Adipose tissue (tissue), 3 donors: Measurements from ENCODE around the gene SCYGR8. TPM values are rescaled to one million over a fixed set of nuclear protein-coding genes. Genes with fewer than 3 reads are reported as not detected.

Source experiments
- H3K27ac ChIP-seq: one replicate; pipeline ENCODE4 v1.5.1; 2013; ENCODE audit warnings: low read depth, low read length
- WGBS, 3 donors: extraction: QIAGEN DNeasy Blood & Tissue Kit; methylation state at CpG; one replicate each; pipeline ENCODE4 v1.1.7; 2013; 5-methylcytosine and 5-hydroxymethylcytosine counted together
- polyA plus RNA-seq, 3 donors: library from polyadenylated mRNA; stranded (reverse); fragments of 200-250 nt; gene quantifications; one replicate each; pipeline ENCODE4 v1.2.3, GENCODE V29; 2013
- donor health status: healthy with polysubstance abuse.
- donor health status: Bipolar disorder and iron deficiency.
- donor health status: healthy.

The SCYGR8 gene
- polyA plus RNA-seq, 3 donors = not detected

DNA sequence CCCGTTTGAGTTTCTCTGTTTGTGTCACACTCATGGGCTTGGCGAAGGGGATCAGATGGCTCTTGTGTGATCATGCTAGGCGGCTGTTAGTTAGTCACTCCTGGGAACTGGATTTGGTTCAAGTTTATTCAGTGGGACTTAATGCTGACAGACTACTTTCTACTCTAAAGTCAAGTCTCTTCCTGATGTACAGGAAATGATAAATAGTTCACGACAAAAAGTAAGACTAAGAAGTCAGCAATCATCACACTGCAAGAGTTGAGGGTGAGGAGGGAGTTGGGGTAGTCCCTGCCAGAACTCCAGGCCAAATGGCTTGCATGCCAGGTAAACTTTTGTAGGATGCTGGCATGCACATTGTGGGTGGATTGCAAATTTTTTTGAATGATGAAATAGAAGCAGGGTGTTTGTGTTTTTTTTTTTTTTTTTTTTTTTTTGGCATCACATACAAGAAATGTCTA, 42.9 kb downstream of the SCYGR8 start:
- no peak overlapping the region for H3K27ac ChIP-seq
- 74 to 82% (median 75%) methylated on average over 4 of the region's 4 CpGs for WGBS, 3 donors

DNA sequence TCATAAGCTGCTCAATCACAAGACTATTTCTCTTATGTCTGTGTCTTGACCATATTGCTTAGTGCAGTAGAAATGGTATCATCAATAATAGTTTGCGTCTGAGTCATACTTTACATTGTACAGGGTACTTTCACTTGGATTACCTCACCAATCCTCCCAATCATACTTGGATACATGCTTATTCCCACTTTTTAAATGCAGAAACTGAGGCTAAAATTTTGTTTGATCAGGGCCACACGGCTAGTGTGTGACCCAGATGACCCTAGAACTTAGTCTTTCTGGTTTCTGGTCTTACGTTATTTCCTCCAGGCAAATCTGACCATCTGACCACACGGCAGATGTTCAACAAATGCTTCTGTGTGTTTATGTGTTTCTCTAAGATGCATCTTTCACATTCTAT, 44.1 kb downstream of the SCYGR8 start:
- H3K27ac ChIP-seq = no peak overlapping the region
- WGBS, 3 donors = 73 to 78% (median 75%) methylated on average over 4 of the region's 4 CpGs

DNA sequence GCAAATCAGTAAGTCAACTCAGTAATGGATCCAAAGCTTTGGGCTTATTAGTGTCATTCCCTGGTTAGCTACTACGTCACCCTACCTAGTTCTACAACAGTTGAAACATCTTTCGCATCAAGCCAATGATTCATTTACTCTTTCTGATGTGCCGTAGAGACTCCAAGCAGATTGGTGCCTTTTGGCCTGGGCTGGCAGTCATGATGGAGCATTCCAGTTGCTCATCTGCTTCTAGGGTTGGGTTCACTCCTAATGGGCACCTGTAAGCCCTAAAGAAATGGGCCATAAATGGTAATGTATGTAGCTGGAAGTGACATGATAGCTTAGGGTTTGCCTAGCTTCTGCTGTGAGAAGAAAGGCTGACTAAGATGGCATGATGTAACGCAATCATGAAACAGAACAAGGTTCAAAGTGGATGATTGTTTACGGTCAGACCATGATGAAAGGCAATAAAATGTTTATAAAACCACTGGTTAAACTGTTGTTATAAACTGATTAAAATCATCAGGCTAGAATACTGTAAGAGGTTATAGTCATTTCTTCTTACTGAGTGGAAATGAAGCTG, 47.5 kb downstream of the SCYGR8 start:
- WGBS, 3 donors = 88 to 90% (median 88%) methylated on average over 5 of the region's 5 CpGs
- no peak overlapping the region for H3K27ac ChIP-seq

Other genes starting within 250 kb of the SCYGR8 start
- not detected for gene SCYGR2, start 147.0 kb upstream of the SCYGR8 start, polyA plus RNA-seq
- gene SCYGR3, start 131.1 kb upstream of the SCYGR8 start, polyA plus RNA-seq = not detected
- under 1 TPM in 1 of 3 donors, not detected in 2; 0.22 TPM for gene SCYGR4, start 128.4 kb upstream of the SCYGR8 start, polyA plus RNA-seq
- gene SCYGR5, start 79.1 kb upstream of the SCYGR8 start, polyA plus RNA-seq = not detected
- 100 to 1,000 TPM in 1 of 3 donors, 10 to 100 TPM in 1, 1 to 10 TPM in 1; 2.1 to 114 (median 76.7) TPM for gene SLC19A3, start 27.9 kb upstream of the SCYGR8 start, polyA plus RNA-seq
- not detected for gene SCYGR6, start 21.1 kb upstream of the SCYGR8 start, polyA plus RNA-seq
- gene SCYGR7, start 17.6 kb upstream of the SCYGR8 start, polyA plus RNA-seq = not detected
- gene CCL20, start 67.9 kb downstream of the SCYGR8 start, polyA plus RNA-seq = 10 to 100 TPM in 1 of 3 donors, 1 to 10 TPM in 1, under 1 TPM in 1; 0.40 to 70.1 (median 3.4) TPM
- 1 to 10 TPM in 1 of 3 donors, under 1 TPM in 1, not detected in 1; 0.03 to 1.1 TPM for gene DAW1, start 125.7 kb downstream of the SCYGR8 start, polyA plus RNA-seq